Upper lobe of left lung (tissue), 4 donors: ENCODE data around the gene CYP1A1.

Experiments
- CTCF ChIP-seq, 6 experiments: fragments of 450-650 bp in 4 of 6; fragments of 200-600 bp in 2 of 6; sonication (generic) in 2 of 6; IDR thresholded peaks; one replicate each; pipeline ENCODE4 v1.5.1; 2016 to 2019; ENCODE audit warnings: antibody characterized with exemption in 6 of 6
- POLR2AphosphoS5 ChIP-seq, 2 donors: sonication (generic); formaldehyde crosslinking; IDR thresholded peaks; one replicate each; pipeline ENCODE4 v1.5.1; 2017; ENCODE audit warnings: antibody characterized with exemption in 2 of 2

- TF ChIP-seq CTCF (IDR thresholded peaks at IDR 0.05) (no peak), POLR2AphosphoS5 (IDR thresholded peaks at IDR 0.05) (no peak)
Measured at GRCh38 chr15:74709011-74709410, 16.3 kb downstream of the CYP1A1 start.
